Measurements from ENCODE around the gene GALNT2.

- TF ChIP-seq EZH2phosphoT487 (IDR thresholded peaks at IDR 0.05; ENCODE audit: borderline replicate concordance) (no peak), CTCF (conservative IDR thresholded peaks at IDR 0.05; ENCODE audit: low read length) (no peak)
Observed at GRCh38 chr1:230243146-230243545, 176.1 kb downstream of the GALNT2 start.
